Activated CD4-positive, CD25-positive, alpha-beta regulatory T cell treated with anti-CD3 and anti-CD28 coated beads, Interleukin-2, amount 50 U/mL, for 24 hours (primary cell): ENCODE results near the gene FKBP4.
"Not testable (repeated sequence)": the region's sequence is repeated elsewhere in the genome, so short reads cannot be mapped to it uniquely, and the experiment has no call there.

Experiments
- ATAC-seq, 2 donors: fragments of 150-1000 bp; cut with Tn5 transposase; one replicate each; pipeline ENCODE4 v1.10.0; 2021; ENCODE audit warnings: mild to moderate bottlenecking in 1 of 2, moderate library complexity in 1 of 2

The FKBP4 gene

GRCh38 chr12:2794736-2795289 lies at the start of gene FKBP4:
FKBP4 (plus strand) TSS chr12:2794970; CDS start chr12:2795140, 170 bp downstream.
- peak; percentile 91 to 93 for ATAC-seq

- no peak for ATAC-seq
Observed at GRCh38 chr12:2745655-2746054, 49.1 kb upstream of the FKBP4 start.

GRCh38 chr12:2749580-2749979 lies 45.2 kb upstream of the FKBP4 start:
- ATAC-seq, result no peak

GRCh38 chr12:2750185-2750584 lies 44.6 kb upstream of the FKBP4 start:
- ATAC-seq, result no peak

- no peak for ATAC-seq
Observed at GRCh38 chr12:2751230-2751629, 43.5 kb upstream of the FKBP4 start.

- ATAC-seq, result no peak
Observed at GRCh38 chr12:2751686-2752085, 43.1 kb upstream of the FKBP4 start.

GRCh38 chr12:2752676-2753371 lies 41.9 kb upstream of the FKBP4 start:
- peak; percentile 65 to 68 for ATAC-seq

- ATAC-seq, result no peak
Observed at GRCh38 chr12:2753536-2753935, 41.2 kb upstream of the FKBP4 start.

GRCh38 chr12:2754208-2754607 lies 40.6 kb upstream of the FKBP4 start:
- no peak for ATAC-seq

GRCh38 chr12:2756756-2757155 lies 38.0 kb upstream of the FKBP4 start:
- no peak for ATAC-seq

- no peak for ATAC-seq
Observed at GRCh38 chr12:2759733-2760132, 35.0 kb upstream of the FKBP4 start.

GRCh38 chr12:2764398-2764797 lies 30.4 kb upstream of the FKBP4 start:
- no peak for ATAC-seq

- ATAC-seq, result no peak
Observed at GRCh38 chr12:2765052-2765451, 29.7 kb upstream of the FKBP4 start.

- ATAC-seq, result no peak
Observed at GRCh38 chr12:2765608-2766007, 29.2 kb upstream of the FKBP4 start.

GRCh38 chr12:2768224-2768961 lies 26.4 kb upstream of the FKBP4 start:
- no peak for ATAC-seq

GRCh38 chr12:2769866-2770533 lies 24.8 kb upstream of the FKBP4 start:
- no peak for ATAC-seq

- ATAC-seq, result not testable (repeated sequence)
Observed at GRCh38 chr12:2770544-2770943, 24.2 kb upstream of the FKBP4 start.

- no peak for ATAC-seq
Observed at GRCh38 chr12:2772370-2772769, 22.4 kb upstream of the FKBP4 start.

- ATAC-seq, result no peak
Observed at GRCh38 chr12:2773199-2773875, 21.4 kb upstream of the FKBP4 start.

- ATAC-seq, result no peak
Observed at GRCh38 chr12:2775431-2775830, 19.3 kb upstream of the FKBP4 start.

- ATAC-seq, result no peak
Observed at GRCh38 chr12:2776129-2776806, 18.5 kb upstream of the FKBP4 start.

GRCh38 chr12:2779281-2779680 lies 15.5 kb upstream of the FKBP4 start:
- ATAC-seq, result no peak
